ENCODE data around the gene ETV3. TPM values are rescaled to one million over a fixed set of nuclear protein-coding genes. Genes with fewer than 3 reads are reported as not detected.

ETV3 gene
- total RNA-seq, 1 experiment from 2014 or later: 21.2 TPM

DNA sequence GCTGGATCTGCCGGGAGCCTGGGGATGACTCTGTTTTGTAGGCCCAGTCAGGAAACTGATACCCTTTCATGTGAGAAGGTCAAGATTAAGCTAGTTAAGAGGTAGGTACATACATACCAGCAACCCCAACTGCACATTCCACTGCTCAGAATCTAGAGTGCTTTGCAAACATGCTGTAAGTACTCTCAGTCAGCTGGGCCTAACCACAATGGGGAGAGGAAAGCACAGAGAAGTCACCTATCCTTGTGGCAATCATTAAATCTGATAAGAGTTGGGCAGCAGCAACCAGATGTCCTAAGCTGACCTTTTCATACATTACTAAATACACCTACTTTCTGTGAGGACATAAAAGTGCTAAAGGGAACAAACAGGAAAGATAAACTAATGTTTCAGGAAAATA lies 2.5 kb downstream of the ETV3 start (continued):
- no peak for TF ChIP-seq REST (IDR thresholded peaks at IDR 0.05; ENCODE audit: low read depth)
- TF ChIP-seq RAD21 (IDR thresholded peaks at IDR 0.05; ENCODE audit: low read depth): no peak
- TF ChIP-seq ZBTB33 (IDR thresholded peaks at IDR 0.05; ENCODE audit: extremely low read depth, insufficient replicate concordance, low read length): no peak
- no peak for TF ChIP-seq ZFX (IDR thresholded peaks at IDR 0.05)

- H3K9me3 ChIP-seq (ENCODE audit: control insufficient read depth in 1 of 2, insufficient read depth in 1 of 2, low read depth in 1 of 2, low read length in 2 of 2): no peaks in the 10 kb centered on the region
- intact Hi-C loops (cut with micrococcal nuclease): loop anchor here (5.0 kb wide), 1 partner anchor 43 kb away; no protein-coding TSS in a partner anchor
- no peak overlapping the region for H3K27ac ChIP-seq (ENCODE audit: low read depth, low read length)
- DNase-seq (ENCODE audit: low read depth, low spot score): no peak
- ATAC-seq: no peak
- peaks cover 7% of the 10 kb centered on the region; the same call in 1 of the 2 replicates for H4K20me1 ChIP-seq (ENCODE audit: insufficient read depth)
- CTCF ChIA-PET: interaction anchor here (2.3 kb wide), 1 partner anchor 13 kb away, joined by 6 read pairs; no protein-coding TSS in a partner anchor
- H3K36me3 ChIP-seq (ENCODE audit: control insufficient read depth in 1 of 2, insufficient read depth in 2 of 2, low read length in 2 of 2): peaks cover 43 to 44% of the 10 kb centered on the region in 2 experiments
- peaks cover 46% of the 10 kb centered on the region for H3K79me2 ChIP-seq (ENCODE audit: insufficient read depth, low read length)
- TF ChIP-seq RAD21 (IDR thresholded peaks at IDR 0.05; ENCODE audit: low read depth): no peak
- TF ChIP-seq POLR2A (IDR thresholded peaks at IDR 0.05; ENCODE audit: borderline replicate concordance, extremely low read depth, insufficient read depth, insufficient read length): no peak
- TF ChIP-seq FOSL1 (IDR thresholded peaks at IDR 0.05; ENCODE audit: low read depth): no peak
- TF ChIP-seq ZFX (IDR thresholded peaks at IDR 0.05): no peak
- TF ChIP-seq REST (IDR thresholded peaks at IDR 0.05; ENCODE audit: low read depth): no peak
- no peak for TF ChIP-seq MAX (IDR thresholded peaks at IDR 0.05)
- TF ChIP-seq ZNF274 (IDR thresholded peaks at IDR 0.05; ENCODE audit: low read depth, low read length): no peak
- no peak for TF ChIP-seq EZH2phosphoT487 (IDR thresholded peaks at IDR 0.05; ENCODE audit: borderline replicate concordance)
- TF ChIP-seq POLR2AphosphoS5 (IDR thresholded peaks at IDR 0.05; ENCODE audit: low read depth, low read length): no peak
- no peak for TF ChIP-seq CEBPB (IDR thresholded peaks at IDR 0.05; ENCODE audit: low read depth)
- no peak for TF ChIP-seq CBX3 (IDR thresholded peaks at IDR 0.05; ENCODE audit: low read depth)
- no peak overlapping the region for H2AFZ ChIP-seq (ENCODE audit: low read depth, low read length, poor library complexity, severe bottlenecking)
- no TSS peak for BruUV-seq (replicated peaks)
- peaks cover 13 to 25% of the 10 kb centered on the region in 2 experiments for H3K4me1 ChIP-seq (ENCODE audit: control insufficient read depth in 1 of 2, insufficient read depth in 2 of 2, low read length in 2 of 2)
- POLR2A ChIA-PET: no interaction called here
- H3K27me3 ChIP-seq (ENCODE audit: insufficient read depth, low read length): no peaks in the 10 kb centered on the region
- RAD21 ChIA-PET (ENCODE audit: low non-redundant PET in 1 of 2, low total read pairs in 2 of 2, uncharacterized antibody in 2 of 2, unreplicated experiment in 2 of 2): no interaction called here
- H3K9ac ChIP-seq (ENCODE audit: low read length): no peak overlapping the region
- H3K9me2 ChIP-seq (ENCODE audit: insufficient read depth): no peaks in the 10 kb centered on the region
- no peak overlapping the region for H3K4me2 ChIP-seq (ENCODE audit: low read length)
- no peak overlapping the region for H3K4me3 ChIP-seq (replicated peaks in 1 of 2; ENCODE audit: low read depth in 1 of 2, low read length in 2 of 2)
Measured at GRCh38 chr1:157135070-157135469, 3.1 kb downstream of the ETV3 start.
